GM12878 (cell line): ENCODE measurements around the gene RAB11FIP2. TPM values are rescaled to one million over a fixed set of nuclear protein-coding genes. Genes with fewer than 3 reads are reported as not detected.

Experiments used
- ATAC-seq: fragments of 200-7000 bp; cut with Tn5 transposase; 3 replicates; pipeline ENCODE4 v1.9.1; 2020; ENCODE audit warnings: mild to moderate bottlenecking, moderate library complexity
- BruUV-seq: library from RNA; stranded (reverse); fragments of 400-500 nt; replicated peaks from 2 replicates; lab custom pipeline; 2021; lab: Mats Ljungman, UMichigan
- CTCF ChIA-PET: fragments of 300-600 bp; sonication (Branson Sonifier 250); formaldehyde crosslinking; extraction: SDS; loops from one replicate; lab custom pipeline; 2021; ENCODE audit warnings: inconsistent platforms; lab: Yijun Ruan, JAX
- POLR2A ChIA-PET: fragments of 350-600 bp; formaldehyde crosslinking; extraction: SDS; loops from one replicate; lab custom pipeline; 2021; ENCODE audit warnings: inconsistent platforms; lab: Charles Lee
- RAD21 ChIA-PET: fragments of 300-600 bp; sonication (Branson Sonifier 250); formaldehyde crosslinking; loops from one replicate; lab custom pipeline; 2023; ENCODE audit warnings: antibody characterized with exemption; ENCODE audit not compliant: unreplicated experiment; lab: Charles Lee
- SMC1A ChIA-PET: fragments of 300-600 bp; sonication (Branson Sonifier 250); formaldehyde crosslinking; loops from one replicate; lab custom pipeline; 2023; ENCODE audit not compliant: unreplicated experiment, uncharacterized antibody; lab: Charles Lee
- DNase-seq: peaks from one replicate; pipeline ENCODE4 v3.0.0-alpha.2; 2011; ENCODE audit warnings: low read depth, low spot score
- FAIRE-seq: peaks from 3 replicates; lab custom pipeline; 2011; peaks lifted over from hg19 to GRCh38; lab: Jason Lieb, UNC
- H2AFZ ChIP-seq: 2 replicates; pipeline ENCODE4 v1.6.0; 2011; ENCODE audit warnings: low read depth, low read length, control low read depth; ENCODE audit not compliant: control insufficient read depth
- H3K27ac ChIP-seq: 2 replicates; pipeline ENCODE4 v1.5.1; 2011; ENCODE audit warnings: control low read depth; ENCODE audit not compliant: control insufficient read depth, insufficient read depth
- H3K27me3 ChIP-seq, 2 experiments: replicated peaks in 1 of 2; 2 replicates each; pipeline versions ENCODE4 v1.6.0 to v1.6.1; 2011; ENCODE audit warnings: low read length in 1 of 2; ENCODE audit not compliant: control insufficient read depth in 2 of 2, insufficient read depth in 2 of 2
- H3K36me3 ChIP-seq, 2 experiments: 2 replicates each; pipeline ENCODE4 v1.5.1; 2011; ENCODE audit warnings: low read length in 1 of 2; ENCODE audit not compliant: control insufficient read depth in 2 of 2, insufficient read depth in 2 of 2
- H3K4me1 ChIP-seq: 2 replicates; pipeline ENCODE4 v1.6.1; 2011; ENCODE audit warnings: mild to moderate bottlenecking, low read length, moderate library complexity, mixed read lengths; ENCODE audit not compliant: control insufficient read depth, insufficient read depth
- H3K4me2 ChIP-seq: 2 replicates; pipeline ENCODE4 v1.6.0; 2011; ENCODE audit warnings: control low read depth; ENCODE audit not compliant: control insufficient read depth, insufficient read depth
- H3K4me3 ChIP-seq: fragments of 200-600 bp; sonication (generic); 2 replicates; pipeline ENCODE4 v1.5.1; 2016
- H3K79me2 ChIP-seq: 2 replicates; pipeline ENCODE4 v1.6.0; 2011; ENCODE audit warnings: low read length; ENCODE audit not compliant: control insufficient read depth, insufficient read depth
- H3K9ac ChIP-seq: 2 replicates; pipeline ENCODE4 v1.8.0; 2011; ENCODE audit warnings: low read length, control low read depth, mixed read lengths; ENCODE audit not compliant: control insufficient read depth, insufficient read depth
- H3K9me3 ChIP-seq: replicated peaks from 3 replicates; pipeline ENCODE4 v1.5.1; 2011; ENCODE audit warnings: mild to moderate bottlenecking, low read length; ENCODE audit not compliant: control insufficient read depth, insufficient read depth
- H4K20me1 ChIP-seq: 2 replicates; pipeline ENCODE4 v1.6.0; 2011; ENCODE audit not compliant: control insufficient read depth, insufficient read depth
- ATF7 ChIP-seq: fragments of 450-650 bp; IDR thresholded peaks from 2 replicates; pipeline ENCODE4 v1.6.1; 2016; ENCODE audit warnings: low read depth, mild to moderate bottlenecking
- CBFB ChIP-seq: IDR thresholded peaks from 2 replicates; pipeline ENCODE4 v1.6.1; 2016; ENCODE audit warnings: antibody characterized with exemption, low read depth
- CUX1 ChIP-seq: IDR thresholded peaks from 2 replicates; pipeline ENCODE4 v1.6.1; 2012; ENCODE audit warnings: improper control_type of control experiment, low read depth, low read length; ENCODE audit not compliant: insufficient replicate concordance
- GATAD2B ChIP-seq: fragments of 450-650 bp; conservative IDR thresholded peaks from 2 replicates; pipeline ENCODE4 v1.6.1; 2017; ENCODE audit warnings: low read depth, mild to moderate bottlenecking, moderate library complexity
- HSF1 ChIP-seq: fragments of 150-350 bp; IDR thresholded peaks from 2 replicates; pipeline ENCODE4 v1.6.1; 2014; ENCODE audit warnings: mild to moderate bottlenecking, low read depth, low read length
- JUND ChIP-seq: IDR thresholded peaks from 2 replicates; pipeline ENCODE4 v1.6.1; 2012; ENCODE audit warnings: low read depth, mild to moderate bottlenecking, low read length, improper control_type of control experiment, moderate library complexity
- RELB ChIP-seq: fragments of 450-650 bp; IDR thresholded peaks from 2 replicates; pipeline ENCODE4 v1.6.1; 2017; ENCODE audit warnings: low read depth, mild to moderate bottlenecking, moderate library complexity
- SIN3A ChIP-seq: IDR thresholded peaks from 2 replicates; pipeline ENCODE4 v1.6.1; 2012; ENCODE audit warnings: low read depth, low read length, improper control_type of control experiment
- WGBS: methylation state at CpG from one replicate; pipeline ENCODE4 v1.1.6; 2016; ENCODE audit warnings: low lambda C conversion rate; ENCODE audit not compliant: insufficient replicate concordance, insufficient coverage; ENCODE audit errors: missing lambda C conversion rate; 5-methylcytosine and 5-hydroxymethylcytosine counted together
- in situ Hi-C: fragments of 300-500 bp; cut with MboI; formaldehyde crosslinking; loops from 9 replicates; pipeline ENCODE4 v1.14.3; 2018; ENCODE audit warnings: mixed read lengths
- intact Hi-C: fragments of 100-400 bp; cut with micrococcal nuclease; formaldehyde crosslinking; loops from one replicate; pipeline ENCODE4 v1.14.2; 2022; ENCODE audit not compliant: unreplicated experiment
- polyA plus RNA-seq, 11 experiments: library from polyadenylated mRNA; depleted of rRNA in 4 of 11; unstranded in 6 of 11; stranded (reverse) in 5 of 11; fragments of >200 nt; fragmentation: Nextera tagmentation in 4 of 11; fragmentation: Illumina TruSeq in 1 of 11; extraction: Ambion mirVana in 4 of 11; extraction: Trizol in 1 of 11; gene quantifications; 1 replicate in 1 of 11; 2 replicates in 10 of 11; pipeline versions ENCODE4 v1.2.1 to v1.2.3, GENCODE V29; 2011 to 2016; ENCODE audit warnings: inconsistent platforms in 2 of 11, missing spikeins in 2 of 11, low read depth in 1 of 11
- total RNA-seq, 4 experiments: library from RNA; depleted of rRNA in 3 of 4; stranded (reverse); fragments of >200 nt in 3 of 4; fragmentation: Illumina TruSeq in 1 of 4; extraction: Trizol in 1 of 4; gene quantifications; 2 replicates each; pipeline versions ENCODE4 v1.2.1 to v1.2.3, GENCODE V29; 2013 to 2021

The RAB11FIP2 gene
- total and polyA plus RNA-seq, 10 of the 15 experiments (the other 5 are each of a cell fraction or from before 2014, with no cell fraction given) = 1.8 to 16.7 (median 4.3) TPM

GRCh38 chr10:118092209-118092608, 45.5 kb upstream of the RAB11FIP2 start (continued):
- TF ChIP-seq CUX1 (no peak), CBFB (no peak)
- TF ChIP-seq, all 136 proteins: peak for 0

- POLR2A ChIA-PET = no interaction called here
- no peak overlapping the region for H3K4me2 ChIP-seq
- TF ChIP-seq GATAD2B (no peak), SIN3A (no peak), ATF7 (no peak), RELB (no peak), JUND (no peak), CBFB (no peak), HSF1 (no peak), CUX1 (no peak)
These were observed 34.1 kb upstream of the RAB11FIP2 start for GRCh38 chr10:118080817-118081216.

More at GRCh38 chr10:118080817-118081216, 34.1 kb upstream of the RAB11FIP2 start:
- H3K9me3 ChIP-seq = no peaks in the 10 kb centered on the region
- in situ Hi-C loops (no loop called here), intact Hi-C loops (no loop called here)
- FAIRE-seq (no peak), DNase-seq (no peak), ATAC-seq (no peak)
- no peak overlapping the region for H2AFZ ChIP-seq
- no peaks in the 10 kb centered on the region; a peak in 1 of 4 replicates for H3K27me3 ChIP-seq
- H3K4me3 ChIP-seq = no peak overlapping the region
- H4K20me1 ChIP-seq = no peaks in the 10 kb centered on the region
- H3K4me1 ChIP-seq = no peaks in the 10 kb centered on the region
- RAD21 ChIA-PET = no interaction called here
- no peak overlapping the region for H3K27ac ChIP-seq
- 6% methylated on average over 4 of the region's 4 CpGs for WGBS
- SMC1A ChIA-PET = interaction anchor here (0.6 kb wide), 1 partner anchor 585 kb away, joined by 3 read pairs; no protein-coding TSS in a partner anchor
- H3K36me3 ChIP-seq = no peaks in the 10 kb centered on the region
- H3K79me2 ChIP-seq = no peaks in the 10 kb centered on the region
- BruUV-seq = no TSS peak
- CTCF ChIA-PET = no interaction called here
- no peak overlapping the region for H3K9ac ChIP-seq
